BLaER1 treated with 17β-estradiol and CSF1 and Interleukin-3, amounts not matched to agents 10 nM and 100 nM (cell line): ENCODE data around the gene SMC6.

ENCODE experiments used
- H3K27ac ChIP-seq, 11 experiments: shearing (Covaris generic); formaldehyde crosslinking; 2 replicates each; pipeline ENCODE4 v1.8.1; 2022
- H3K27me3 ChIP-seq, 11 experiments: shearing (Covaris generic); formaldehyde crosslinking; 2 replicates each; pipeline ENCODE4 v1.8.1; 2022
- H3K36me3 ChIP-seq, 11 experiments: shearing (Covaris generic); formaldehyde crosslinking; 2 replicates each; pipeline ENCODE4 v1.8.1; 2022
- H3K4me1 ChIP-seq, 10 experiments: shearing (Covaris generic); formaldehyde crosslinking; 2 replicates each; pipeline ENCODE4 v1.8.1; 2022
- H3K4me2 ChIP-seq, 11 experiments: shearing (Covaris generic); formaldehyde crosslinking; 2 replicates each; pipeline ENCODE4 v1.8.1; 2022
- H3K4me3 ChIP-seq, 10 experiments: shearing (Covaris generic); formaldehyde crosslinking; 2 replicates each; pipeline ENCODE4 v1.8.1; 2022
- H3K9ac ChIP-seq, 11 experiments: shearing (Covaris generic); formaldehyde crosslinking; 2 replicates each; pipeline ENCODE4 v1.8.1; 2022
- H3K9me3 ChIP-seq, 11 experiments: shearing (Covaris generic); formaldehyde crosslinking; replicated peaks in 1 of 11; 2 replicates each; pipeline ENCODE4 v1.8.1; 2022
- H4K20me1 ChIP-seq, 11 experiments: shearing (Covaris generic); formaldehyde crosslinking; 2 replicates each; pipeline ENCODE4 v1.8.1; 2022
- Cebpa-rat ChIP-seq, 11 experiments: shearing (Covaris generic); IDR thresholded peaks; 2 replicates each; pipeline ENCODE4 v1.8.1; 2022

SMC6 gene

GRCh38 chr2:17658251-17658843 is 95.3 kb downstream of the SMC6 start:
- no peak overlapping the region for H3K4me3 ChIP-seq

DNA sequence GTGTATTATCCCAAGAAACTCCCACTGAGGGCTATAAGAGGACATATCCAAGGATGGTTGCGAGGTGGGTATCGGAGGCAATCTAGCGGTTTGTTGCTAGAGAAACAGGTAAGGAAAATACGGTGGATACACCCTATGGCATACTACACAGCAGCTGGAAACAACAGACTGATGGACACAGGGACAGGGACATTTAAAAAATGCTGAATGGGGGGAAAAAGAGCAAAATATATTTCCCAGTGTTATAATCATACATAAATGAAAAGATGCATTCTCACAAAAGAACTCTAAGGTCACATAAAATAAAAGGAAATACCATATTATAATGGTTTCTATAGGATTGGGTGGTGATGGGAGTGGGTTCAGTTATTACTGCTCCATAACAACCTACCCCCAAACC is 95.9 kb downstream of the SMC6 start:
- no peak overlapping the region for H3K4me2 ChIP-seq
- H4K20me1 ChIP-seq = peaks cover 0 to 21% (median 0%) of the 10 kb centered on the region in 11 experiments; a peak in 4 of 22 replicates
- H3K9me3 ChIP-seq = no peaks in the 10 kb centered on the region
- H3K36me3 ChIP-seq = peaks cover 26 to 42% (median 34%) of the 10 kb centered on the region in 11 experiments; a peak in 21 of 22 replicates
- peaks cover 0 to 12% (median 0%) of the 10 kb centered on the region in 10 experiments; a peak in 4 of 20 replicates for H3K4me1 ChIP-seq
- no peak overlapping the region for H3K4me3 ChIP-seq
- no peaks in the 10 kb centered on the region for H3K27me3 ChIP-seq
- H3K27ac ChIP-seq = no peak overlapping the region
- H3K9ac ChIP-seq = no peak overlapping the region
- no peak for TF ChIP-seq Cebpa-rat (IDR thresholded peaks at IDR 0.05)

More at GRCh38 chr2:17658251-17658843, 95.3 kb downstream of the SMC6 start:
- Histone ChIP-seq H3K27me3 (no peaks in the 10 kb centered on the region), H3K9me3 (no peaks in the 10 kb centered on the region), H3K4me2 (no peak overlapping the region), H3K4me1 (peaks cover 0 to 12% (median 0%) of the 10 kb centered on the region in 10 experiments; a peak in 1 of 20 replicates), H3K27ac (no peak overlapping the region), H3K36me3 (peaks cover 31 to 44% (median 39%) of the 10 kb centered on the region in 11 experiments; a peak in 21 of 22 replicates), H3K9ac (no peak overlapping the region), H4K20me1 (peaks cover 0 to 27% (median 0%) of the 10 kb centered on the region in 11 experiments; a peak in 3 of 22 replicates)
- TF ChIP-seq Cebpa-rat (IDR thresholded peaks at IDR 0.05) = no peak

DNA sequence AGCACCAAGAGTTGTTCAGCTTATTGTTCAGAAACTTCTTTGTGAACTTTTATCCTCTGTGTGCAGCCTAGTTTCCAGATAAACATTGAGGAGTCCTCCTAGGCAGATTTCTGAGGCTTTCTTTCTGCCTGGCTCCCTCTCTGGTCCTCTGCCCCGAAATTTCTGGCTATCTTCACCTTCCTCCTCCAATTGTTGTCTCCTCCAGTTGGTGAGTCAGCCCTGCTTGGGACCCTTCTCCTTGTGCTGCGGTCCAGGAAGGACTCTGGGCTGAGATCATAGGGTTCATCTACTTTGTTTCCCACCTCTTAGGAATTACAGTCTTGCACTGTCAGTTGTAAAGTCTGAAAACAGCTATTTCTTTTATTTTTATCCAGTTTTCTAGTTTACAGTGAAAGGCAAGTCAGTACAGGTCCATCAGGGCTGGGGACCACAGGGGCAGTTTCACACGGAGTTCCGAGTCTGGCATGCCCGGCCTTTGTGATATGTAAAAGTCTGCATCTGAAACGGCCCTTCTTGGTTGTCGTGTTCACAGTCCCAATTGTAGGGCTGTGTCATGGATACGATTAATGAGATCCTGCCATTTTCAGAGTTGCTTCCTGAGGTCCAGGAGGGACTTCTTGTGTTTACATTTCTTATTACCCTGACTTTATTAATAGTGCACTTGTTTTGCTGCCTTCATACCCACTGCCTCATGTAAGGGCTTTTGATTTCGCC is 100.8 kb downstream of the SMC6 start:
- Histone ChIP-seq H4K20me1 (peaks cover 0 to 34% (median 0%) of the 10 kb centered on the region in 11 experiments; a peak in 5 of 22 replicates), H3K4me3 (no peak overlapping the region), H3K9me3 (no peaks in the 10 kb centered on the region), H3K27me3 (no peaks in the 10 kb centered on the region), H3K4me1 (peaks cover 5 to 50% (median 22%) of the 10 kb centered on the region in 10 experiments; a peak in 14 of 20 replicates), H3K4me2 (peak overlapping the region in 1 of 11 experiments; percentile 14; a peak in 1 of 22 replicates), H3K9ac (no peak overlapping the region), H3K27ac (no peak overlapping the region), H3K36me3 (peaks cover 0 to 12% (median 0%) of the 10 kb centered on the region in 11 experiments; a peak in 5 of 22 replicates)
- no peak for TF ChIP-seq Cebpa-rat (IDR thresholded peaks at IDR 0.05)

DNA sequence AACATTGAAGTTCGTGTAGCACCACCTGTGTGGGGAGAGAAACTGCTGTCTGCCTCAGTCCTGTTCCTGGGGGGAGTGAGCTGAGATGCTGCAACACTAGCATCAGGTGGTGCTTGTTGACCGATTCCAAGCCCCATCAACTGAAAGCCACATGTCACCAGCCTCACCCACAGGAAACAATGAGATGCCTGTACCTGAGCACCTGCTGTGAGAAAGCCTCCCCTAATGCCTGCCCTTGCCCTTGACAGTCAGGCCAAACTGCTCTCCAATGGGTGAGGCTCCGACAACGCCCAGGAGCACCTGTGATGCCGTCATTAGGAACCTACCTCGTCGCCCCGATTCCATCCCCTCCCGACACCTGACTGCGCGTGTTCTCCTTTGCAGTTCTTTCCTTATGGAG is 104.6 kb downstream of the SMC6 start:
- Histone ChIP-seq H3K27me3 (no peaks in the 10 kb centered on the region), H3K4me2 (peak overlapping the region in 6 of 11 experiments; percentile 12 to 82 (median 59); a peak in 10 of 22 replicates), H3K4me1 (peaks cover 4 to 88% (median 25%) of the 10 kb centered on the region in 10 experiments; a peak in 14 of 20 replicates), H3K36me3 (peaks cover 0 to 12% (median 0%) of the 10 kb centered on the region in 11 experiments; a peak in 2 of 22 replicates), H3K4me3 (no peak overlapping the region), H4K20me1 (peaks cover 0 to 21% (median 0%) of the 10 kb centered on the region in 11 experiments; a peak in 4 of 22 replicates), H3K27ac (peak overlapping the region in 6 of 11 experiments; percentile 12 to 50 (median 31); a peak in 10 of 22 replicates), H3K9me3 (no peaks in the 10 kb centered on the region), H3K9ac (peak overlapping the region in 1 of 11 experiments; percentile 41; a peak in 3 of 22 replicates)
- no peak for TF ChIP-seq Cebpa-rat (IDR thresholded peaks at IDR 0.05)

- H4K20me1 ChIP-seq = peaks cover 0 to 21% (median 0%) of the 10 kb centered on the region in 11 experiments; a peak in 4 of 22 replicates
- TF ChIP-seq Cebpa-rat (IDR thresholded peaks at IDR 0.05) = no peak
- peak overlapping the region in 1 of 11 experiments; percentile 41; a peak in 3 of 22 replicates for H3K9ac ChIP-seq
- H3K4me2 ChIP-seq = peak overlapping the region in 6 of 11 experiments; percentile 12 to 82 (median 59); a peak in 10 of 22 replicates
- peaks cover 0 to 12% (median 0%) of the 10 kb centered on the region in 11 experiments; a peak in 2 of 22 replicates for H3K36me3 ChIP-seq
- H3K9me3 ChIP-seq = no peaks in the 10 kb centered on the region
- peaks cover 4 to 93% (median 25%) of the 10 kb centered on the region in 10 experiments; a peak in 14 of 20 replicates for H3K4me1 ChIP-seq
- H3K27ac ChIP-seq = peak overlapping the region in 6 of 11 experiments; percentile 15 to 50 (median 31); a peak in 11 of 22 replicates
- H3K27me3 ChIP-seq = no peaks in the 10 kb centered on the region
- no peak overlapping the region for H3K4me3 ChIP-seq
Measured at GRCh38 chr2:17648581-17648980, 105.0 kb downstream of the SMC6 start.

DNA sequence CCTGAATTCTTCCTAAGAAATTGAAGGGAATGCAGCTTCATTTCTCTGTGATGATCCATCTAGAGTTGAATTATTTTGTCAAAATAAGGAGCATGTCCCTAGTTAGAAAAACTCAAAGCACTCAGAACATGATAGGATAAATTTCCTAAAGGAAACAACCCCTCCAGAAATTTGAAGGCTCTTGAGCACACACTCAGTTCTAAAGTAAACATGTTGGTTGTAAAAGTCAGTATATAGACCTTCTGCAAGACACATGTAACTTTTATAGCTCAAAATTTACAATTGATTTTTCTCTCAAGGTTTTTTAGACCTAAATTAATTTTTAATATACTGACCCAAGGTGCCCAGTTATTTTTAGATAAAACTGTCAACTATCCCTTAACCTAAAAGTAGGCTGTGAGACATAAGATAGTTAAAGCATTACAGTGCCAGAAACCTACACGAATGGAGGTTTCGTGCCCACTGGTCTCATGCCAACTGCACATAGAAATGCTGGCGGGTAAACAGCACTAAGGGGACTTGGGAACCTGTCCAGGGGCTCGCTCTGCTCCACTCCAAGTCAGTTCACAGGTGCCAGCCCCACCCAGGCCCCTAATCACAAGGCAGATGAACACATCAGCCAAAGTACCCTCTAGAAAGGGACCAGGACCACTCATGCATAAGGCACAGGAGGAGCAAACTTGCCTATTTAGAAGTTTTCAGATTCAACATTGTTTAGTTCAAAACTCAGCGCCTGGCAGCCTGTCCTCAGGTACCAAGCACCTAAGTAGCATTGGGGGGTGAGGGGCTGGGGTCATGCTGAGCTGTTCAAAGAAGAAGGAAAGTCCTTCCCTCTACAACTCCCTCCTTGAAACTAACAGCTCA is 106.5 kb downstream of the SMC6 start:
- TF ChIP-seq Cebpa-rat (IDR thresholded peaks at IDR 0.05) = no peak
- Histone ChIP-seq H3K36me3 (peaks cover 0 to 5% (median 0%) of the 10 kb centered on the region in 11 experiments; a peak in 1 of 22 replicates), H3K27me3 (no peaks in the 10 kb centered on the region), H3K4me2 (peak overlapping the region in 3 of 11 experiments; percentile 60 to 82 (median 79); a peak in 5 of 22 replicates), H4K20me1 (peaks cover 0 to 21% (median 0%) of the 10 kb centered on the region in 11 experiments; a peak in 3 of 22 replicates), H3K4me3 (no peak overlapping the region), H3K27ac (peak overlapping the region in 4 of 11 experiments; percentile 15 to 43 (median 30); a peak in 4 of 22 replicates), H3K9ac (no peak overlapping the region), H3K9me3 (no peaks in the 10 kb centered on the region), H3K4me1 (peaks cover 4 to 97% (median 29%) of the 10 kb centered on the region in 10 experiments; a peak in 14 of 20 replicates)

- Histone ChIP-seq H4K20me1 (peaks cover 0 to 20% (median 0%) of the 10 kb centered on the region in 11 experiments; a peak in 3 of 22 replicates), H3K9me3 (no peaks in the 10 kb centered on the region), H3K27me3 (no peaks in the 10 kb centered on the region), H3K4me2 (peak overlapping the region in 4 of 11 experiments; percentile 13 to 86 (median 74); a peak in 4 of 22 replicates), H3K36me3 (peaks cover 0 to 5% (median 0%) of the 10 kb centered on the region in 11 experiments; a peak in 1 of 22 replicates), H3K9ac (peak overlapping the region in 1 of 11 experiments; percentile 46; a peak in 2 of 22 replicates), H3K4me3 (no peak overlapping the region), H3K27ac (peak overlapping the region in 4 of 11 experiments; percentile 43 to 68 (median 54); a peak in 6 of 22 replicates), H3K4me1 (peaks cover 4 to 92% (median 29%) of the 10 kb centered on the region in 10 experiments; a peak in 14 of 20 replicates)
- TF ChIP-seq Cebpa-rat (IDR thresholded peaks at IDR 0.05) = peak in 4 of 11 experiments; percentile 18 to 76 (median 58); a peak in 4 of 22 replicates
Measured at GRCh38 chr2:17646081-17646554, 107.5 kb downstream of the SMC6 start.
